T follicular helper cell (primary cell): ENCODE data around the gene CD44.

ENCODE experiments used
- DNase-seq: peaks from one replicate; pipeline ENCODE4 v3.0.0-alpha.2; 2020; ENCODE audit warnings: low read depth

Gene CD44

DNA sequence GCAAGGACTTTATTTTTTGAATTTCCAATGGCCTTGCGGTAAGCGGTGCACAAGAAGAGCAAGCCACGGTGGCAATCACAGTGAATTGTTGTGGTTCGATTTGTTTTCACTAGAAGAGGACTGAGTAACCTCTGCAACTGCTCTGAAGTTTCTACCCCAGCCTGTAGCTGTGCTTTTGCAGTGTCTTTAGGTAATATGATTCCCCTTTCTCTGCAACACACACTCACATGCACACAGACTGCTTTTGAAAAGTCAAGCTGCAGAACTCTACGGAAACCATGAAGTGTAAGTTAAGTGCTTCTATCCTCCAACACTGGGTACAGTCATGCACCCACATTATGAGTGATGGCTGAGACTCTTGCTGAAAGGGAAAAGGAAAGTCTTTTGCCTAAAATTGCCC lies 38.4 kb downstream of the CD44 start:
- no peak for DNase-seq

DNA sequence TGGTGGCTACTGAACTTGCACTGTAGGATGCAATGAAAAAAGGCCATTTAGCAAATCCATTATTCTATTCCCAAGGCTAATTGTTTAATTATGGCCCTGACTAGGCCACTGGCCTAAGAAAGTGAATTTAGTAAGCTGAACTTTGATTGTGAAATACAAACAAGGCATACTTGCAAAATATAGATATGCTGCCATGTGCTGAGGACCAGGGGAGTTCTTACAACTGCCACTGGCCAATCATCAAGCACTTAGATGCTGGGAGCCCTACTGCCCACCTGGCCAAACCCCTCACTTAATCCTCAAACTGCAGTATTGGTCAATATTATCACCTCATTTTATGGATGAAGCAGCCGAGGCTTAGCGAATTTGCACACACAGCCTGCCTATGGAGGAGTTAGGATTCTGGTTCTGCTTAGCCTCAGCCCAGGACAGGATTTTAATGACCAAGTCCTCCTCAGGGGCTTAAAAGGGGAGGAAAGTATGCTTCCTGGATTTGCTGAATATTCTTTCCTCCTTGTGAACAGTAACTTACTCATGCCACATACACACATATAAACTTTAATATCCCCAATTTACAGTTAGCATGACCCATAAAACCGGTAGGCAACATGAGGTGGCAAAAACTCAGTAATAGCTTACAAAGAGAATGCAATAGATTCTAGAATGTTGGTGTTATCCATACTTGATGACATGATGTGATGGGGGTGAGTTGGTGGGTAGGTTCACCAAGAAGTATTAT lies 39.3 kb downstream of the CD44 start:
- DNase-seq, result no peak

DNA sequence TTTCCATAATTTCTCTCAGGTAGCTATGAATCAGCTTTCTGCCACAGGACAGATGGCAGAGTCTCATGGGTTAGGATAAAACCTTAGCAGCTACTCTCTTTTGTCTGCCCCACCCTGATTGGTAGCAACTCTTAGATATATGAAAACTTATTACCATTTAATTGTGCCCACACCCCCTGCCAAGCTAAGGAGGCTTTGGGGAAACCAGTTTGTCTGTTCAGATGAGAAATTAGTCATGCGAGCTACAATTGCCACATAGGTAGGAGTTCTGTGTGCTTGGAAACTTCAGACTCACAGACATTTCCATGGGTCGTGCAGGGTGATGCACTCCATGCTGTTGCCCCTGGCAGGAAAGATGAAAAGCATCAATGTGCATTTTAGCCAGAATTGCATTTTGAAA lies 39.9 kb downstream of the CD44 start:
- DNase-seq, result no peak

DNA sequence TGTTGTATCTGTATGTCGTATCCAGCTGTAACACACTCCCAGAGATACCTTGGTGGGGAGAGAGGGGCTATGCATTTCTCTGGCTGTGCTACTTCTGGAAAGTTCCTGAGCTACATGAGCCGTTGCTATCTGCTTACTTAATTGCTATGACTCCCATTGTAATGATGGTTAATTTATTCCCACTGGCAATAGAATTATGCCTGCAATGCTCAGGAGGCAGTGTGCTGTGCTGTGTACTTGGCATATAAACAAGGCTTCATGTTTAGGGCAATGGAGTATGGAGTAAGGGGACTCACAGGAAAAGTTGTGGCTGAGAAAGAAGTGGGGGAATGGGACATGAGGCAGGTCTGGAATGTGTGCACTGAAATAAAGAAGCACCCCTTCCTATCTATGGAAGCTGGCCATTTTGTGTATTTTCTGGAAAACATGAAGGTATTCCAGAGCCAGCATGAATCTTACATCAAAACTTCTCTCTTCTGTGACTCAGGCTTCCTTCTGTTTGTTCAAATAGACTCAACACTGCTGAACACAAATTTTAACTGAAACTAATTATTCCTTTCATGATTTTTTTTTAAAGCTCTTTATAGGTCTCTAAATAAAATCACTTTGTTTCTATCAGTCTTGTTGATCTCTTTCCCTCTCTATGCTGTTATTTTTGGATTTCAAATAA lies 40.6 kb downstream of the CD44 start:
- no peak for DNase-seq

DNA sequence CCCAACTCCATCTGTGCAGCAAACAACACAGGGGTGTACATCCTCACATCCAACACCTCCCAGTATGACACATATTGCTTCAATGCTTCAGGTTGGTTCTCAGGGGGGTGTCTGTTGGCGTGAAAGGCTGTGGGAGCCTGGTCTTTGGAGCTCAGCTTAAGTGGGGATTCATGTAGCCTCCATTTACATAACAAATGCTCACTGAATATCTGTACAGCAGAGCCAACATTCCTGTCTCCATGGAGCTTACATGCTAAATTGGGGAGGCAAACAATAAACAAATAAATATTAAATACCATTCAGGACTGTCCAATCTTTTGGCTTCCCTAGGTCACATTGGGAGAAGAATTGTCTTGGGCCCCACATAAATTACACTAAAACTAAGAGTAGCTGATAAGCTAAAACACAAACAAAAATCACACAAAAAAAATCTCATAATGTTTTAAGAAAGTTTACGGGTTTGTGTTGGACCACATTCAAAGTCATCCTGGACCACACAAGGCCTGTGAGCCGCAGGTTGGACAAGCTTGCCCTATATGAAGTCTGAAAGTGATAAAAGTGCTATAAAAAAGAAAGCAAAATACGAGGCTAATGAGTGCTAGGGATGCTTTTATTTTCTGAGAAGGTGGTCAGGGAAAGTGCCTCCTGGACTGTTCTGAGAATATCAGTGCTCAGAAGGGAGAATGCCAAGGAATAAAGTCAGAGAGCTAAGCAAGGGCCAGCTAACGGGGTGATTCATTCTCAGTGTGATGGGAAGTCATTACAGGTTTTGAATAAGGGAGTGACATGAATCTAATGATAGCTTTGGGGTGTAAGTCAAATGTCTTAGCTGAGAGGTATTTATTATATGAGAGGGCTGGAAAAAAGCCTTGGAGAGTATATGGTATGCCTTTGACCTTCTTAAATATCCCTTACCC lies 41.6 kb downstream of the CD44 start:
- no peak for DNase-seq

DNA sequence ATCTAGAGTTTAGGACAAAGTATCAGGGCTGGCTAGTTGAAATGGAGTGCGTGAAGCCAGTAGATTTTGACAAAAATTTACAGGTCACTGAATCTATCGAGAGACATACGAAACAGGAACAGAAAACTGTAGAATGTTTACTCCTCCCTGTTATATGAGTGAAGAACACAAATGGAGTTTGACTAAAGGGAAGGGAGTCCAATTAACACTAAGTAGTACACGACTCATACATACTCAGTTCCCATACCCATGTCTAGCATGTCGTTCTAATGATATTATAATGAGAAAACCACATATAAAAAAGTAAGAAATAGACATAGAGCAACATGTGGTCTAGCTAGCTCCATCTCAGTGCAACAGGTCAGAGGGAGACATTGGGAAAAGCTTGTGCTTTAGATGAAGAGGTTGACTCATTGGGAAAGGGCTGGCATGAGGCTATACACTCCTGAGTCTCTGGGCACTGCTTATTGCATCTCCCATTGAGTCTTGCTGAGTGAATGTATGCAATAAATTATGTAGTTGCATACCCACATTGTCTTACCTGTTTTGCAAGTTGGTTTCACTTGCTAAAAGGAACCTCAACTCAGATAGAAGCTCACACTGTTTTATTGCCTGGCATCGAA lies 43.5 kb downstream of the CD44 start:
- DNase-seq, result no peak

DNA sequence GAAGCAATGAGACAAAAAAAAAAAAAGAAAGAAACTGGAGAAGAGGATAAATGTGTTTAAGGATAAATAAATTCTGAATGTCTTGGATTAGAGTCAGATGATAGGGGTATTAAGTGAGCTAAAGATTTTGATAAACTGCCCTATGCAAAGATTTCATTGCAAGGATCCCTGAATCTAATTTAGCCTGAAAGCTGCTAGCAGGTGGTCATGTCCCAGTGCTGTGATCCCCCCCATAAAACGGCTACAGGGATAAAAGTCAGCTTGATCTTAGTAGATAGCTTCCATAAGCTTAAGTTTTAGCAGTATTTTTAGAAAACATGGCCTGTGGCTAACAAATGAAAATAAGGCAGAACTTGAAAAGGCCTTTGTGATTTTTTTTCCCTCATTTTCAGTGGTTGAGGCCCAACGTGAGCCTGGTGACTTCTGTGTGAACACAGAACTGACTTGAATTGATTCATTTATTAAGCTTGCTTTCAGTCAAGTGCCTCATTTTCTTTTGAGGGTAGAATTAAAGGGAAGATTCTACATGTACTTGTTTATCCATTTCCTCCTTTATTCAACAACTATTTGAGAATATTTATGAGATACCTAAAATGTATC lies 44.5 kb downstream of the CD44 start:
- DNase-seq, result no peak

DNA sequence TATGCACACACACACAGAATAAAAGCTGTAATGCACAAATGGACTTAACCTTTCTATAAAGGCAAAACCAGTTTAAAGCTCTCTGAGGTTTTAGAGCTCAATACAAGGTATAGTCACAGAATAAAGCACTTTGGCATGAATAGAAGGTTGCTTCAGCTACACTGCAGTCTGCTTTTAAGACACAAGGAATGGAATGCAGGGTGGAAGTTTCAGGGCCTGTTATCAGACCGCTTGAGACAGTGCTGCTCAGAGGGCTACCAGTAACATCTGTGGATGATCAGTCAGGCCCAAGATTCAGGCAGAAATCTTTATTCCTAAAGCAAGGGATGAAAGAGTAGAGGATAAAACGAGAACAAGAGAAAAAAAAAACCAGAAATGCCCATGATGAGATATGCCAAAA lies 46.7 kb downstream of the CD44 start:
- no peak for DNase-seq

DNA sequence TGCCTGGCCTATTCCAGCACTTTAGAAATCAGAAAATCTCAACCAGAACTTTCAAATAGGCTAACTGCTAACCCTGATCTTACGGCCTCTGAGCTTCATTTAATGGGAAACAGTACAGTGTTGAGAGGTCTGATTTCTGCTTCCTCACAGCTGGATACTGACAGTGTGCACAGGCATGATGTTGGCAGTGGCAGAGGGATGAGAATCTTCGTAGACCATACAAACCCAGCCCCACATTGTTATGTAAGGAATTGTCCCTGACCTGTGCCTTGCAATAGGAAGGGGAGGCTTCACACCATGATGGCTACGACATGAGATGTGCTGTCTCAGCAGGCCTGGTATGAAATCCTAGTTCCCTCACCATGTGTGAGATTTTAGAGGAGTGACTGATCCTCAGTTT lies 49.0 kb downstream of the CD44 start:
- DNase-seq, result no peak

DNA sequence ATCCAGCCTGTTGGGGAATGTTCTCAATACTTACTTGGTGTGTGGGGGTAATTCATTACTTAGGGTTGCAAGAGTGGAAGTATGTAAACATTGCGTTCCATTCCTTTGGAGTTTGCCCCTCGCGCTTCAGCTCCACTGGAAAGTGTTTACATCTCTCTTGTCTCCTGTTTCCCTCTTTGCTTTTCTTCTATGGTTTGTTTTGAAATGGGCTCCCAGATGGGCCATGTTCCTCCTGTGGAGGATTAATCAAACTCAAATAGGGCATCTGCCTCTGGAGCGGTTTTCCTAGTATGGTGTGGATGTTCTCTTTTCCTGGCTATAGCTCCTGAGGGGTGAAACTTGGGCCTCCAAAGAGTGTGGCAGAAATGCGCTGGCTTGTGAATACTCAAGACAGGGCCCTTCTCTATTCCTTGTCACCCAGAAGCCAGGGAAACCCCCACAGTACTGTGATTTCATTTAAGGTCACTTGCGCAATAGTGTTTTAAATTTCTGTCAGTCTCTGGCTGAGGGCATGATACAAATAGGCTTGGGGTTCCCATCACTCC lies 51.9 kb downstream of the CD44 start:
- DNase-seq, result no peak

DNA sequence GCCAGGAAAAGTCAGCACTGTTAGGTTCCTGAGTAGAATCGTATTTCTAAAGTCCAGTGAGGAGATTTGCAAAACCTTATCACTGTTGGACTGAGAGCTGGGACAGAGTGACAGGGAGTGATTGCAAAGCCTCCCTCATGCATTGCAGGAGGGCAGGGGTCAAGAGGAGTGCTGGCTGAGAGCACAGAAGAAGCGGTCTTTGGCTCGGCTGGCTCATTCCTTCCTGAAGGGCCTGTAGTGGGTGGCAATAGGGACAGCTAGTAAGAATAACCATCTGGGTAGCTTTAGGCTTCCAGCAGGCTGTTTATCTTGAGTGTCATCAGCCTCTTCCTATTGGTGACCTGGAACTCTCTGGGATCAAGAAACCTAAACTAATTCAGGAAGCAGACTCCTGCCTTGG lies 53.4 kb downstream of the CD44 start:
- DNase-seq, result no peak

DNA sequence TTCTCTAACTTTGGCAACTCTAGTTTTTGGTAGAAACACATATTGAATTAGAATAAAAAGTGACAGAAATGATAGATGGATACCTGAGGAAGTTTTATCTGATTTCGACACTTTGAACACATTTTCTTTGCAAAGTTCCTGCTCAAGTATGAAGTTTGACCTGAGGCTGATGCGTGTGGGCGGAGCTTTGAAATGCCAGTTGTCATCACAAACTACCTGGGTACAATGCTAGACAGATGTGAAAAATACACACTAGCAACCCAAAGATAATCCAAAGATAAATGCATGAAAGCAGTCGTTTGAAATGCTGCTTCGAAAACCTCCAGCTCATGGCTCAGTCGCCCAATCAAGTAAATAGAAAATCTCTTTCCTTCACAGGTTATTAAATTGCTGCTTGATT lies 54.8 kb downstream of the CD44 start:
- DNase-seq, result no peak

DNA sequence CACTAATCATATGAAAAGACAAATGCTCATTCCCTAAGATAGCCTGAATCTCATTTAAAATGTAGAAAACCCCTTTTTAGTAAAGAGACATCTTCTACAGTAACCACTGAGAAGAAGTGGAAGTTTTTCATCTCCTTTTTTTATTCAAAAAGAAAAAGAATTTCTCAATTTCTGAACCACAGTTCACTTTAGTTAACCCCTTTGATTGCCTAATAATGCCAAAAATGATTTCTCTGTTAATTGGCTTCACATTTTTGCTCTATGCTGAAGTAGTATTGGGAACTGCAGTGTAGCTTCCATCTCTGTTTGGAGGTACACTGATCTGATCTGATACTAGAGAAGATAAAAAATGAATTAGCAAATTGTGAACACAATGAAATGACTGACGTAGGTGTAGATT lies 58.3 kb downstream of the CD44 start:
- no peak for DNase-seq

DNA sequence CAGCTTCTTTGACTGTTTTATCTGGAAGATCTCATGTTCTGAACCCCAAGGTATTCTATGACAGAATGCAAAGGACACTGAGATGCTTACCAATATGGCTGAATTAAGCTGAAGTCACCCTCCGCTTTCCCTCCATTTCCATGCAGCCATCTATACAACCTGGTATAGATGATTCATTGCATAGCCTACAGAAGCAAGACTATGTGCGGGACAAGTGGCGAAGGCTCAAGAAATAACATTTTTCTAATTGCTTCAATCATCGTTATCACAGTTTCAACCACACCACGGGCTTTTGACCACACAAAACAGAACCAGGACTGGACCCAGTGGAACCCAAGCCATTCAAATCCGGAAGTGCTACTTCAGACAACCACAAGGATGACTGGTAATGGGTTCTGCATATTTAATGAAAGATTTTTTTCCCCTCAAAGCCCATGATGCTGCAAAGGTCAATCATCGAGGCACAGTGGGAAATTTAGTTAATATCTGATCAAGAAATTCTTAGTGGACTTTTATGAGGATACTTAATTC lies 61.9 kb downstream of the CD44 start:
- DNase-seq, result no peak

DNA sequence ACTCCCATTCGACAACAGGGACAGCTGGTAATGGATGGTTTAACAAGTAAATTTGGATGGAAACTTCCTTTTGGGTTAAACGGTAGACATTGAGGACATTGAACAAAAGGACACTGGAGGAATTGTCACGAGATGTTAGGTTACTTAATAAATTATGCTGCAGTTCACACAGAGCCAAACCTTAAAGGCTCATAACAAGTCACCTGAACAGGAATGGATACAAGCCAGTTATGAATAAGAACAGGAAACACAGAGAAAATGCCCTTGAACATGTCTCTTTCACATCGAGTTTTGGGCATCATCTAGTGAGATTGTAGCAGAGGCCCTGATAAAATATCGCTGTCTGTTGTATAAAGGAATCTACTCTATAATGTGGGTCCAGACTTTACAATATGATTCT lies 65.6 kb downstream of the CD44 start:
- no peak for DNase-seq

DNA sequence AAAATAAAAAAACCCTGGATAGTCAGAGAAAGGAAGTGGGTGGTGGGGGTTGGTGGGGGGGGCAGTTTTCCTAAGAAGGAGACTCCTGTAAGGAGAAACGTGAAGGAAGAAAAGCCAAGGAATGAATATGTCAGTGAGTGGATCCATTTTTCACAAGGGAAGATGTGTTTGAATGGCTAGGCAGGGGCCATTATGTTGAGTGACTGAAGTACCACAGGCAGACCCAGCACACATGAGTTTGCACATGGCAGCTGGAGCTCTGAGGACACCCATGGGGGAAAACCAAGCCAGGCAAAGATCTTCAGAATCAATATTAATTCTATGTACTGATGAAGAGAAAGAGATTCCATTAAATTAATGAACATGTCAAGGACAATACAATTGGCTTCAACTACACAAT lies 67.6 kb downstream of the CD44 start:
- DNase-seq, result no peak

DNA sequence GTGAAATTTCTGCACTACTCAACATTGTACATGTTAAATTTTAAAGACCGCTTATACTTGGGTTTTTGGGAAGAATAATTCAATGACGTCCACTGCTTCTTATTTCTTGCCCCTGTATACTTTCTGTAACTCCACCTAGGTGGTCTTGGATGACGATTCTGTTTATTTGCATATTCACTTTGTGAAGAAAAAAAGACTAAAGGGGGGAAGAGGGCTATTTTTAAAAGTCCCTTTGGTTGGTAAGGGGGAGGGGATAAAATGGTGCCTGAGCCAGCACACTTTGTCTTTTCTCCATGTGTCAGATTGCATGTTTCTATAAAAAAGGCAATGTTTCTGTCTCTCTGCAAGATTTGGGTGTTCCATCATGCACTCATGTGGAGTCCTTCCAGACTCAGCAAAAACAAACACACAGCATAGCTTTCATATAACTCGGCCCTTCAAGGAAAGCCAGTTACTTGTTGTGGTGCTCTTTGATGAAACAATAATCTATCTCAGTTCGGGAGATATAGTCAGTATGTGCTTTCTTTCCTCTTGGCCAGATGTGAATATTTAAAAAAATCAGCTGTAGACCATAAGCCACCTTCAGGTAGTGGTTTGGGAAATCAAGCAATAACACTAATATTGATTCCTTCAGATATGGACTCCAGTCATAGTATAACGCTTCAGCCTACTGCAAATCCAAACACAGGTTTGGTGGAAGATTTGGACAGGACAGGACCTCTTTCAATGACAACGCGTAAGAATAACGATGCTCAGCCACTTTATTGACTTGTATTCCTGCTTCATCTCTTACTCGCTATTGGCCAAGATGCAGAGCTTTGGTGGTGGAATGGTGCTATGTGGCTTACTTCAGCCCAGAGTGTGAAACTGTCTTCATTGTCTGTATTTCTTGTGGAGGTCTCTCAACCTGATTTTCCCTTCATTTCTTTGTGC lies 68.8 kb downstream of the CD44 start:
- DNase-seq, result no peak

DNA sequence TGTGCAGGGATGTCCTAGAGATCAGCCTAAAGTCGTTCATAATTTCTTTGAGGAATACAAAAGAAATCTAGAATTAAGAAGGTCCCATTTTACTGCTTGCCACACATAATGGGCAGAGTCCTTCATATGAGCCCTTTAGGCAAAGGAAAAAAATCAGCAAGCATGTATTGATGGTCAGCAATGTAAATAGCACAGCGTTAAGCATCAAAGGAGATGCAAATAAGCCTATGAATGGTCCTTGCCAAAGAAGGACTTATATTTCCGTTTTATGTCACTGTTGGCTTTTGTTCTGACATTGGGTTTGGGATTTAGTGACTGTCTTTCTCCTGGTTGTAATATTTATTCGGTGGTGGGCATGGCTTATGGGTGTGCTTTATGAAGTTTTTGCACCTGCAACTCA lies 69.8 kb downstream of the CD44 start:
- DNase-seq, result no peak

DNA sequence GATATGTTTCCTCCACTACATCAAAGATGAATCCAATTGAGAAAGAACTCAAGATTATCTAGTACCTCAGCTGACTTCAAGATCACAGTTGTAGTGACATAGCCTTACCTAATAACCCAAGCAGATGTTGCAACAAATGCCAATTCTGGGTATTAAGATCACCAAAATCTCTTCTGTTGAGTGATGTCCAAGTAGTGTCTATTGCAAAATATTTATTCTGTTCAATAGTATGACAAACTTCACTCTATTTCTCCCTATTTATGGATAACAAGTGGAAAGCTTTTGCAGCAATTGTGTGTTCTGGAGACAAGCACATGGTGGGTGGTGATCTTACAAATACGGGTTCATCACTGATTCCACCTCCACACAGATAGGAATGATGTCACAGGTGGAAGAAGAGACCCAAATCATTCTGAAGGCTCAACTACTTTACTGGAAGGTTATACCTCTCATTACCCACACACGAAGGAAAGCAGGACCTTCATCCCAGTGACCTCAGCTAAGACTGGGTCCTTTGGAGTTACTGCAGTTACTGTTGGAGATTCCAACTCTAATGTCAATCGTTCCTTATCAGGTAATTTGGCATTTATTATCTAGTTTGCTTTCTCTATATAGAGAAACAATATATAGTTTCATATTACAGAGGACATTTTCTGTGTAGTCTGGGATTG lies 72.0 kb downstream of the CD44 start:
- no peak for DNase-seq

DNA sequence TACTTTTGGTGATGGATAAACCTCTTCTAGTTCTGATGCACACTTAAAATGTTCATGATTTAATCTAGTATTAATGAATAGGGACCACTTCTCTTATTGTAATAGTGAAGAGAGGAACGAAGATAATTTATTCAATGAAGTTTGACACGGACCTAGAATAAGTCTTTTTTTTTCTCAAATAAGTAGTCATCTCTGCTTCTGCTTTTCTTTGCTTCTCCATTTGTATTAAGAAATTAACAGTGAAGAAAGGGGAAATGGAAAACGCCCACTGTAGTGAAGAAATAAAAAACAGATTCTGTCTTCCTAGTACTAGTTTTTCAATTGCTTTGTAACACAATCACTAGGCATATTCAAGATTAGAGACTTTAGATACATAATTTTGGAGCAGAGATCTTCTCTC lies 73.0 kb downstream of the CD44 start:
- no peak for DNase-seq
